ENCODE results near the gene GSTCD.
"Not testable (repeated sequence)": the region's sequence is repeated elsewhere in the genome, so short reads cannot be mapped to it uniquely, and the experiment has no call there.

DNA sequence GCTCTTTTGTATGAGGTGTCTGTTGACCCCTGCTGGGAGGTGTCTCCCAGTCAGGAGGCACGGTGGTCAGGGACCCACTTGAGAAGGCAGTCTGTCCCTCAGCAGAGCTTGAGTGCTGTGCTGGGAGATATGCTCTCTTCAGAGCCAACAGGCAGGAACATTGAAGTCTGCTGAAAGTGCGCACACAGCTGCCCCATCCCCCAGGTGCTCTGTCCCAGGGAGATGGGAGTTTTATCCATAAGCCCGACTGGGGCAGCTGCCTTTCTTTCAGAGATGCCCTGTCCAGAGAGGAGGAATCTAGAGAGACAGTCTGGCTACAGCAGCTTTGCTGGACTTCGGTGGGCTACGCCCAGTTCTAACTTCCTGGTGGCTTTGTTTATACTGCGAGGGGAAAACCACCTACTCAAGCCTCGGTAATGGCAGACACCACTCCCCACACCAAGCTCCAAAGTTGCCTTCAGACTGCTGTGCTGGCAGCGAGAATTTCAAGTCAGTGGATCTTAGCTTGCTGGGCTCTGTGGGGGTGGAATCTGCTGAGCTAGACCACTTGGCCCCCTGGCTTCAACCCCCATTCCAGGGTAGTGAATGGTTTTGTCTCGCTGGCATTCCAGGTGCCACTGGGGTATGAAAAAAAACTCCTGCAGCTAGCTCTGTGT, 67.3 kb downstream of the GSTCD start:
- not testable (repeated sequence) for TF ChIP-seq EZH2 (IDR thresholded peaks at IDR 0.05; ENCODE audit: insufficient read depth, poor library complexity, severe bottlenecking); EZH2phosphoT487 (IDR thresholded peaks at IDR 0.05; ENCODE audit: insufficient read depth, low read depth)
